Glutamatergic neuron (in vitro differentiated cells): Measurements from ENCODE around the gene NABP2. TPM values are rescaled to one million over a fixed set of nuclear protein-coding genes. Genes with fewer than 3 reads are reported as not detected.

Experiments used
- DNase-seq: peaks from one replicate; pipeline ENCODE4 v3.0.0; 2022
- H3K27ac Mint-ChIP-seq: one replicate; pipeline ENCODE4 v1.8.0; 2020; ENCODE audit warnings: mild to moderate bottlenecking, mixed read lengths, inconsistent platforms; ENCODE audit not compliant: unreplicated experiment
- H3K27me3 Mint-ChIP-seq: one replicate; pipeline ENCODE4 v1.8.0; 2020; ENCODE audit warnings: mild to moderate bottlenecking, moderate library complexity, mixed read lengths, inconsistent platforms; ENCODE audit not compliant: unreplicated experiment
- H3K36me3 Mint-ChIP-seq: one replicate; pipeline ENCODE4 v1.8.0; 2020; ENCODE audit warnings: mild to moderate bottlenecking, mixed read lengths, inconsistent platforms; ENCODE audit not compliant: unreplicated experiment
- H3K4me1 Mint-ChIP-seq: one replicate; pipeline ENCODE4 v1.8.0; 2020; ENCODE audit warnings: mild to moderate bottlenecking, low read depth, mixed read lengths, inconsistent platforms; ENCODE audit not compliant: unreplicated experiment
- H3K4me3 Mint-ChIP-seq: one replicate; pipeline ENCODE4 v1.8.0; 2020; ENCODE audit warnings: mild to moderate bottlenecking, mixed read lengths, inconsistent platforms; ENCODE audit not compliant: unreplicated experiment
- H3K9me3 Mint-ChIP-seq: one replicate; pipeline ENCODE4 v1.8.0; 2020; ENCODE audit warnings: mild to moderate bottlenecking, moderate library complexity, mixed read lengths, inconsistent platforms; ENCODE audit not compliant: unreplicated experiment
- long read RNA-seq: library from polyadenylated mRNA; unstranded; transcript quantifications from one replicate; pipeline ENCODE4 v2.0.0, GENCODE V29; 2020; ENCODE audit not compliant: unreplicated experiment
- total RNA-seq: library from RNA; stranded (reverse); fragmentation: NEBNext Ultra II Directional; extraction: Animal tissue kit (Norgen Biotek cat#: 25700); gene quantifications from one replicate; pipeline ENCODE4 v1.2.1, GENCODE V29; 2021; ENCODE audit not compliant: unreplicated experiment
- TF ChIP-seq, protein P1 (sequence below): fragments of 200-600 bp; sonication (generic); IDR thresholded peaks from one replicate; pipeline ENCODE4 v1.5.0; 2021; ENCODE audit not compliant: partially characterized antibody, unreplicated experiment

The NABP2 gene
- total RNA-seq, result 42.6 TPM
- long read RNA-seq, transcript NABP2-201 (7 exons, 1,417 nt), result major isoform, 15 of 26 reads
- long read RNA-seq, transcript NABP2-203 (6 exons, 1,775 nt), result minor isoform, 6 of 26 reads
- long read RNA-seq, partial matches to known transcripts, result 0 of 26 reads
- long read RNA-seq, other reads (novel, unspliced or antisense), result 3 of 26 reads

DNA sequence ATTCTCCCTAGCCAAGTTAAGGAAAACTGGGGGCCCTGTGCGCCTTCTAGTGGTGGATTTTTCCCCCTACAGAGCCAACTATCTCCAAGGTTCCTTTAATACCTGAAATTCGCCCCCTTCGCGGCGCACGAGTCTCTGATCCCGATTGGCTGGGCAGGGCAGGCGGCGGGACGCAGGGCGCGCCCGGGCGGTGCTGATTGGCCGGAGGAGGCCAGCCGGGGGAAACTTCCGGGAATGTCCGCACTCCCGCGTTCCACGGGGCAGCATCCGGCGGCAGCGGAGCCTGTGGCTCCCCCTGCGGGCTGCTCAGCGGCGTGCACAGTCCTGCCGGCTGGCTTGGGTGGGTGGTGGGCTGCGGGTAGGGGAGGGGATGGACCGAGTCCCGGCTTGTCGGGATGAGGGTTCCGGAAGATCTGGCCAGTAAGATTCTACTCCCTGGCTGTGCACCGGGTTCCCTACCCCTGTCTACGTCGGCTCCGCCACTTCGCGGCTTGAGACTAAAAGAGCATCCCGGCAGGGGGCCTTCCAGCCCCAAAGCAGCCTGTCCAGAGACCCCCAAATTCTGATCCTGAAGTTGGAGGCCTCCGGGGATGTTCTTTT lies at the start of gene NABP2:
NABP2 (plus strand) TSS at position 241 of the 600 bp plus-strand sequence. CDS start 515 bp downstream, outside the sequence.
- peaks cover 5% of the 10 kb centered on the region for H3K27me3 Mint-ChIP-seq
- TF ChIP-seq, protein P1, sequence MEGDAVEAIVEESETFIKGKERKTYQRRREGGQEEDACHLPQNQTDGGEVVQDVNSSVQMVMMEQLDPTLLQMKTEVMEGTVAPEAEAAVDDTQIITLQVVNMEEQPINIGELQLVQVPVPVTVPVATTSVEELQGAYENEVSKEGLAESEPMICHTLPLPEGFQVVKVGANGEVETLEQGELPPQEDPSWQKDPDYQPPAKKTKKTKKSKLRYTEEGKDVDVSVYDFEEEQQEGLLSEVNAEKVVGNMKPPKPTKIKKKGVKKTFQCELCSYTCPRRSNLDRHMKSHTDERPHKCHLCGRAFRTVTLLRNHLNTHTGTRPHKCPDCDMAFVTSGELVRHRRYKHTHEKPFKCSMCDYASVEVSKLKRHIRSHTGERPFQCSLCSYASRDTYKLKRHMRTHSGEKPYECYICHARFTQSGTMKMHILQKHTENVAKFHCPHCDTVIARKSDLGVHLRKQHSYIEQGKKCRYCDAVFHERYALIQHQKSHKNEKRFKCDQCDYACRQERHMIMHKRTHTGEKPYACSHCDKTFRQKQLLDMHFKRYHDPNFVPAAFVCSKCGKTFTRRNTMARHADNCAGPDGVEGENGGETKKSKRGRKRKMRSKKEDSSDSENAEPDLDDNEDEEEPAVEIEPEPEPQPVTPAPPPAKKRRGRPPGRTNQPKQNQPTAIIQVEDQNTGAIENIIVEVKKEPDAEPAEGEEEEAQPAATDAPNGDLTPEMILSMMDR, result peak; percentile 83
- peaks cover 13% of the 10 kb centered on the region for H3K4me1 Mint-ChIP-seq

DNA sequence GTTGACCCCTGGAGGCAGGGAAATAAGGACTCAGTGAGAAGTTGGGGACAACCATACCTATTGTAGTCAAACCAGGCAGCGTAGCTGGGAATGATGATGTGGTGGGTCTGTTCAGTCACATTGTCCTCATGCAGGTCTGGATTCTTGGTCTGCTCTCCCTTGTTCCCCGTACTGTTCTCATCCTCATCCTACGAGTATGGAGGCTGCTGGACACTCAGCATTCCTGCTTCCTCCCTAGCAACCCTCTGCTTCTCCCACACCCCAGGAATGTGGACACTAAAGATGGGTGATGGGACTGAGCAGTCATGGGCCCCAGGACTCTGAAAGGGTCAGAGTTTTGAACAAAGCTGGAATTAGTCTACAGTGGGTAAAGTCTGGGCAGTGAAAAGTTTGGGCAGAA lies 45.8 kb upstream of the NABP2 start:
- Mint-ChIP-seq H3K36me3 (peaks cover 7% of the 10 kb centered on the region), H3K4me1 (no peaks in the 10 kb centered on the region), H3K9me3 (no peaks in the 10 kb centered on the region), H3K27ac (no peak overlapping the region), H3K4me3 (no peak overlapping the region), H3K27me3 (peaks cover 3% of the 10 kb centered on the region)
- TF ChIP-seq, protein P1, result no peak
- DNase-seq, result no peak

More for the DNA sequence above, at the start of gene NABP2:
- Mint-ChIP-seq H3K9me3 (peaks cover 6% of the 10 kb centered on the region), H3K36me3 (no peaks in the 10 kb centered on the region), H3K27ac (peak within 1 kb of the TSS; percentile 52), H3K4me3 (peak within 1 kb of the TSS; percentile 75)
- peak; percentile 98 for DNase-seq

DNA sequence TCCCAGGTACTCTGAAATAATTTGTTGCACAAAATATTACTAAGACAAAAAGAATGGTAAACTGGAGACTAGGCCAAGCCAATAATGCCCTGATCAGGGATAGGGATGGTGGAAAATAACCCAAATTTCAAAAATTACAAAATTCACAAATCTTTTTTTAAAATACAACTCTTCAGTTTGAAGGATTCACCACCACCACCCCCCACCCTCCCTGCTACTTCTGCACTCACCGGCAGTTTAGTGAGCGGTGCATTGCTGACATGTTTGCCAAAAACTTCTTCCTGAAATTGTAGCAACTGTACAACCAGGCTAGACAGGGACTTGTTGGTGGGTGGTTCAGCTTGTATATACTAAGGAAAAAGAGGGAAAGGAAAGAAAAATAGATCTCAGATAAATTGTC lies 37.2 kb upstream of the NABP2 start:
- peak overlapping the region; percentile 93 for H3K4me3 Mint-ChIP-seq
- no peak for DNase-seq
- H3K27me3 Mint-ChIP-seq, result peaks cover 18% of the 10 kb centered on the region
- H3K27ac Mint-ChIP-seq, result no peak overlapping the region
- H3K4me1 Mint-ChIP-seq, result peaks cover 8% of the 10 kb centered on the region
- TF ChIP-seq, protein P1, result no peak
- peaks cover 24% of the 10 kb centered on the region for H3K9me3 Mint-ChIP-seq
- H3K36me3 Mint-ChIP-seq, result peaks cover 4% of the 10 kb centered on the region

DNA sequence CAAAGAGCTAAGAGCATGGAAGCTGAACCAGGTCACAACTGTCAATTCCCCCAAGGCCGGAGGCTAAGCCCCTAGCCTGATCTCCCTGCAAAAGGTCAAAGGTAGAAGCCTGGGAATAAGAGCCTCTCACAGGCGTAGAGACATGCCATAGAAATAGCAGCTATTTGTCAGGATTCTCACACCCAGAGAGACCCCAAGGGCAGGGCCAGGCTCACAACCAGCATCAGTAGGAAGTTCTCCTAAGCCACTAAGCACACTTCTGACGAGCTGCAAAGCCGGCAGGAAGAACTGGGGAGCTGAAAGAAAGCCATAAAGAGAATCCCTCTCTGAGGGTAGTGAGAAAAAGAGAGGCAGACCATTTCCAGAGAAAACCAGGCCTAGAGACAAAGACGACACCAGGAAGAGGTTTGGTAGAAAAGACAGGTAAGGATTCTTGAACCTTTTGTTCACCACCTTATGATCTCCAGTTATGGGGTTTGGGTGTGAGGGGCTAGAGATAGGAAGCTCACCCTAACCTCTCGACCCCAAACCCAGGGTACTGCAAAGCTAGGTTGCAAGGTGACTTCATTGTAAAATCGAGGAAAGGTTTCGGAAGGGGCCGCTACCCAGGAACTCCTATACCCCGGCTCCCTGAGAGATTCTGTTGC lies 35.9 kb upstream of the NABP2 start:
- Mint-ChIP-seq H3K4me3 (peak overlapping the region; percentile 93), H3K27ac (peak overlapping the region; percentile 86), H3K4me1 (peaks cover 8% of the 10 kb centered on the region), H3K9me3 (peaks cover 24% of the 10 kb centered on the region), H3K36me3 (peaks cover 4% of the 10 kb centered on the region), H3K27me3 (peaks cover 19% of the 10 kb centered on the region)
- peak; percentile 18 for DNase-seq
- TF ChIP-seq, protein P1, result no peak

DNA sequence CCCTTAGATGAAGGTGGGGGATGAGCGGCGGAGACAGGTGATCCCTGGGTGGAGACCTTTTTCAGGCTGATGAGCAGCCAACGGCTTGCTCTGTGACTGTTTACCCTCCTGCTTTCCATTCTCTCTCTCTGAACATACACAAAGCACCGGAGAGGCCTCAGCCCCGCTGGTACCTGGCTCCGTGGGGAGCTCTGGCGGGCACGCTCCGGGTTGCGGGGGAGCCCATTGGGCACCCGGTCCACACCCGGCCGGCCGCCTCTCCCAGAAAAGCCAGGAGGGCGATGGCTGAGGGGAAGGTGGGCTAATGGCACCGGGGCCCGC lies 35.4 kb upstream of the NABP2 start:
- Mint-ChIP-seq H3K36me3 (peaks cover 4% of the 10 kb centered on the region), H3K4me1 (peaks cover 8% of the 10 kb centered on the region), H3K27ac (peak overlapping the region; percentile 86), H3K27me3 (peaks cover 21% of the 10 kb centered on the region), H3K9me3 (peaks cover 24% of the 10 kb centered on the region), H3K4me3 (peak overlapping the region; percentile 93)
- no peak for DNase-seq
- TF ChIP-seq, protein P1, result no peak
